CMK (cell line): ENCODE measurements around the gene MAP4K4.

ENCODE experiments used
- DNase-seq: peaks from one replicate; pipeline ENCODE4 v3.0.0-alpha.2; 2010; ENCODE audit warnings: low read depth

Gene MAP4K4

GRCh38 chr2:101723371-101724124 lies 26.0 kb downstream of the MAP4K4 start:
- no peak for DNase-seq

GRCh38 chr2:101724125-101724474 lies 26.6 kb downstream of the MAP4K4 start:
- no peak for DNase-seq

GRCh38 chr2:101725038-101725437 lies 27.5 kb downstream of the MAP4K4 start:
- DNase-seq, result no peak

GRCh38 chr2:101725515-101726192 lies 28.1 kb downstream of the MAP4K4 start:
- no peak for DNase-seq

GRCh38 chr2:101728865-101729264 lies 31.4 kb downstream of the MAP4K4 start:
- DNase-seq, result no peak

- DNase-seq, result no peak
Observed at GRCh38 chr2:101729521-101730190, 32.1 kb downstream of the MAP4K4 start.

- no peak for DNase-seq
Observed at GRCh38 chr2:101731221-101732054, 33.9 kb downstream of the MAP4K4 start.

GRCh38 chr2:101732199-101732598 lies 34.7 kb downstream of the MAP4K4 start:
- DNase-seq, result no peak

GRCh38 chr2:101732773-101733256 lies 35.3 kb downstream of the MAP4K4 start:
- DNase-seq, result no peak

GRCh38 chr2:101733257-101733993 lies 35.9 kb downstream of the MAP4K4 start:
- DNase-seq, result no peak

- DNase-seq, result no peak
Observed at GRCh38 chr2:101734505-101735165, 37.1 kb downstream of the MAP4K4 start.

- DNase-seq, result no peak
Observed at GRCh38 chr2:101735166-101735533, 37.6 kb downstream of the MAP4K4 start.

- DNase-seq, result no peak
Observed at GRCh38 chr2:101736233-101736632, 38.7 kb downstream of the MAP4K4 start.

GRCh38 chr2:101736861-101737291 lies 39.4 kb downstream of the MAP4K4 start:
- DNase-seq, result no peak

- DNase-seq, result no peak
Observed at GRCh38 chr2:101737478-101738255, 40.2 kb downstream of the MAP4K4 start.

- DNase-seq, result no peak
Observed at GRCh38 chr2:101738649-101739048, 41.1 kb downstream of the MAP4K4 start.

- no peak for DNase-seq
Observed at GRCh38 chr2:101740555-101740964, 43.1 kb downstream of the MAP4K4 start.

GRCh38 chr2:101741775-101742520 lies 44.4 kb downstream of the MAP4K4 start:
- DNase-seq, result no peak

- DNase-seq, result no peak
Observed at GRCh38 chr2:101742547-101742946, 45.0 kb downstream of the MAP4K4 start.
